GM23338 (cell line): Measurements from ENCODE around the gene PLA2G7. TPM values are rescaled to one million over a fixed set of nuclear protein-coding genes. Genes with fewer than 3 reads are reported as not detected.

ENCODE experiments used
- ATAC-seq: fragments of 200-7000 bp; cut with Tn5 transposase; 3 replicates; pipeline ENCODE4 v1.9.1; 2020
- DNase-seq: peaks from one replicate; pipeline ENCODE4 v3.0.0-alpha.2; 2015; ENCODE audit warnings: low spot score
- H2AFZ ChIP-seq: fragments of 200-600 bp; sonication (generic); 2 replicates; pipeline ENCODE4 v1.8.0; 2016; ENCODE audit warnings: antibody characterized with exemption, mild to moderate bottlenecking, moderate library complexity
- H3F3A ChIP-seq: fragments of 200-600 bp; sonication (generic); replicated peaks from 2 replicates; pipeline ENCODE4 v1.8.0; 2017; ENCODE audit warnings: antibody characterized with exemption, mixed run types, low read depth
- H3K27ac ChIP-seq: fragments of 200-600 bp; sonication (generic); 2 replicates; pipeline ENCODE4 v1.6.1; 2016; ENCODE audit warnings: low read depth
- H3K27me3 ChIP-seq: fragments of 200-600 bp; sonication (generic); 2 replicates; pipeline ENCODE4 v1.8.0; 2016; ENCODE audit warnings: mild to moderate bottlenecking, mixed run types, moderate library complexity; ENCODE audit not compliant: insufficient read depth
- H3K36me3 ChIP-seq: fragments of 200-600 bp; sonication (generic); 2 replicates; pipeline ENCODE4 v1.8.0; 2016; ENCODE audit warnings: mild to moderate bottlenecking; ENCODE audit not compliant: insufficient read depth
- H3K4me1 ChIP-seq: fragments of 200-600 bp; sonication (generic); 2 replicates; pipeline ENCODE4 v1.8.0; 2016; ENCODE audit warnings: mild to moderate bottlenecking, moderate library complexity; ENCODE audit not compliant: insufficient read depth
- H3K4me2 ChIP-seq: fragments of 200-600 bp; sonication (generic); 2 replicates; pipeline ENCODE4 v1.7.1; 2017; ENCODE audit warnings: mixed run types
- H3K4me3 ChIP-seq: fragments of 200-600 bp; sonication (generic); 2 replicates; pipeline ENCODE4 v1.6.1; 2016; ENCODE audit warnings: mixed run types
- H3K79me2 ChIP-seq: fragments of 200-600 bp; sonication (generic); replicated peaks from 2 replicates; pipeline ENCODE4 v1.8.0; 2017; ENCODE audit warnings: mild to moderate bottlenecking; ENCODE audit not compliant: insufficient read depth
- H3K9me2 ChIP-seq: fragments of 200-600 bp; sonication (generic); 2 replicates; pipeline ENCODE4 v1.8.0; 2017; ENCODE audit not compliant: insufficient read depth
- H4K20me1 ChIP-seq: fragments of 200-600 bp; sonication (generic); replicated peaks from 2 replicates; pipeline ENCODE4 v1.8.0; 2017; ENCODE audit warnings: mild to moderate bottlenecking; ENCODE audit not compliant: insufficient read depth
- H3K27ac Mint-ChIP-seq: 2 replicates; pipeline ENCODE4 v1.8.0; 2020; ENCODE audit warnings: inconsistent platforms, mild to moderate bottlenecking, moderate library complexity, mixed read lengths
- H3K27me3 Mint-ChIP-seq: 3 replicates; pipeline ENCODE4 v1.8.0; 2022; ENCODE audit warnings: low read depth, mild to moderate bottlenecking, moderate library complexity, mixed read lengths, inconsistent platforms; ENCODE audit not compliant: insufficient read depth, poor library complexity
- H3K36me3 Mint-ChIP-seq: 3 replicates; pipeline ENCODE4 v1.8.0; 2021; ENCODE audit warnings: low read depth, mild to moderate bottlenecking, inconsistent platforms, moderate library complexity, mixed read lengths
- H3K4me1 Mint-ChIP-seq: 3 replicates; pipeline ENCODE4 v1.8.0; 2020; ENCODE audit warnings: mild to moderate bottlenecking, inconsistent platforms, mixed read lengths
- H3K4me3 Mint-ChIP-seq: 3 replicates; pipeline ENCODE4 v1.8.0; 2021; ENCODE audit warnings: moderate library complexity, mild to moderate bottlenecking, inconsistent platforms, mixed read lengths
- H3K9me3 Mint-ChIP-seq: 3 replicates; pipeline ENCODE4 v1.8.0; 2020; ENCODE audit warnings: moderate library complexity, mild to moderate bottlenecking, inconsistent platforms, mixed read lengths
- CREB1 ChIP-seq: fragments of 250-450 bp; sonication (Bioruptor Pico); IDR thresholded peaks from 2 replicates; pipeline ENCODE4 v1.5.0; 2020; ENCODE audit warnings: low read depth, mild to moderate bottlenecking, moderate library complexity
- CTCF ChIP-seq, 2 experiments: fragments of 200-600 bp in 1 of 2; sonication (generic) in 1 of 2; conservative IDR thresholded peaks; 2 replicates each; pipeline versions ENCODE4 v1.5.1 to v1.6.1; 2016 to 2017; ENCODE audit warnings: antibody characterized with exemption in 2 of 2, low read depth in 2 of 2, mild to moderate bottlenecking in 2 of 2, moderate library complexity in 1 of 2
- ETS1 ChIP-seq: IDR thresholded peaks from 2 replicates; pipeline ENCODE4 v1.6.1; 2016; ENCODE audit warnings: antibody characterized with exemption
- EZH2 ChIP-seq: fragments of 200-600 bp; sonication (generic); IDR thresholded peaks from one replicate; pipeline ENCODE4 v1.8.0; 2017; ENCODE audit warnings: antibody characterized with exemption, mild to moderate bottlenecking, low read depth; ENCODE audit not compliant: unreplicated experiment
- EZH2phosphoT487 ChIP-seq: fragments of 200-600 bp; sonication (generic); IDR thresholded peaks from one replicate; pipeline ENCODE4 v1.8.1; 2018; ENCODE audit warnings: antibody characterized with exemption; ENCODE audit not compliant: unreplicated experiment
- JUNB ChIP-seq: IDR thresholded peaks from one replicate; pipeline ENCODE4 v1.6.1; 2016; ENCODE audit warnings: antibody characterized with exemption; ENCODE audit not compliant: unreplicated experiment
- NANOG ChIP-seq: IDR thresholded peaks from 2 replicates; pipeline ENCODE4 v1.6.1; 2016; ENCODE audit warnings: antibody characterized with exemption, borderline replicate concordance
- POLR2AphosphoS5 ChIP-seq: IDR thresholded peaks from 2 replicates; pipeline ENCODE4 v1.6.1; 2016; ENCODE audit warnings: antibody characterized with exemption, low read depth
- REST ChIP-seq: IDR thresholded peaks from one replicate; pipeline ENCODE4 v1.6.1; 2018; ENCODE audit warnings: antibody characterized with exemption; ENCODE audit not compliant: unreplicated experiment
- STAT1 ChIP-seq: IDR thresholded peaks from one replicate; pipeline ENCODE4 v1.6.1; 2016; ENCODE audit warnings: antibody characterized with exemption; ENCODE audit not compliant: unreplicated experiment
- ZNF114 ChIP-seq: fragments of 250-450 bp; sonication (Bioruptor Pico); IDR thresholded peaks from 2 replicates; pipeline ENCODE4 v1.5.0; 2020; ENCODE audit warnings: mild to moderate bottlenecking, moderate library complexity
- ZNF331 ChIP-seq: fragments of 250-450 bp; sonication (Bioruptor Pico); IDR thresholded peaks from 2 replicates; pipeline ENCODE4 v1.5.0; 2020; ENCODE audit warnings: low read depth, mild to moderate bottlenecking, moderate library complexity
- polyA plus RNA-seq: library from polyadenylated mRNA; unstranded; fragments of >200 nt; fragmentation: Nextera tagmentation; extraction: Ambion mirVana; gene quantifications from 2 replicates; pipeline ENCODE4 v1.2.1, GENCODE V29; 2016
- total RNA-seq: library from RNA; depleted of rRNA; stranded (reverse); fragments of >200 nt; shearing (Covaris generic); gene quantifications from 2 replicates; pipeline ENCODE4 v1.2.3, GENCODE V29; 2014

Gene PLA2G7
- total and polyA plus RNA-seq, 2 experiments from 2014 or later, result 2.4 to 2.8 TPM

- H3K36me3 Mint-ChIP-seq, result no peaks in the 10 kb centered on the region
- H2AFZ ChIP-seq, result no peak overlapping the region
- TF ChIP-seq JUNB (no peak), STAT1 (no peak), EZH2phosphoT487 (no peak), CREB1 (CRISPR knock-in tag) (no peak), EZH2 (no peak), CTCF (conservative IDR thresholded peaks at IDR 0.05; ENCODE audit: low read depth in 2 of 2) (peak; percentile 54 to 67)
- no peak overlapping the region for H3K27ac Mint-ChIP-seq
- no peak overlapping the region for H3K27ac ChIP-seq
- no peak overlapping the region for H3K4me3 ChIP-seq
- H3K36me3 ChIP-seq, result no peaks in the 10 kb centered on the region
- peak; percentile 65 for DNase-seq
- no peaks in the 10 kb centered on the region for H3K79me2 ChIP-seq
- no peaks in the 10 kb centered on the region for H3F3A ChIP-seq
- ATAC-seq, result peak; percentile 91
- H3K27me3 Mint-ChIP-seq, result peaks cover 1% of the 10 kb centered on the region
- peaks cover 8% of the 10 kb centered on the region; the same call in 2 of the 3 replicates for H3K4me1 Mint-ChIP-seq
- H3K27me3 ChIP-seq, result no peaks in the 10 kb centered on the region
- no peak overlapping the region for H3K4me2 ChIP-seq
- no peak overlapping the region for H3K4me3 Mint-ChIP-seq
- no peaks in the 10 kb centered on the region for H3K9me3 Mint-ChIP-seq
- H3K4me1 ChIP-seq, result no peaks in the 10 kb centered on the region; the same call in 1 of the 2 replicates
- H4K20me1 ChIP-seq, result no peaks in the 10 kb centered on the region
- no peaks in the 10 kb centered on the region for H3K9me2 ChIP-seq
Observed at GRCh38 chr6:46677314-46677654, 57.9 kb downstream of the PLA2G7 start.

- peaks cover 8% of the 10 kb centered on the region; the same call in 2 of the 3 replicates for H3K4me1 Mint-ChIP-seq
- TF ChIP-seq ZNF114, result no peak
- no peak for TF ChIP-seq POLR2AphosphoS5
- no peak for TF ChIP-seq ETS1
- no peak for TF ChIP-seq CTCF (conservative IDR thresholded peaks at IDR 0.05; ENCODE audit: low read depth in 2 of 2)
- no peak for TF ChIP-seq NANOG
- TF ChIP-seq CREB1 (CRISPR knock-in tag), result no peak
- TF ChIP-seq STAT1, result no peak
- TF ChIP-seq EZH2, result no peak
- no peak for TF ChIP-seq REST
- no peak for TF ChIP-seq ZNF331 (CRISPR knock-in tag)
Observed at GRCh38 chr6:46676604-46677313, 58.4 kb downstream of the PLA2G7 start.

More at GRCh38 chr6:46676604-46677313, 58.4 kb downstream of the PLA2G7 start:
- no peaks in the 10 kb centered on the region for H3F3A ChIP-seq
- H3K27ac ChIP-seq, result no peak overlapping the region
- peak; percentile 26; the same call in 2 of the 3 replicates for ATAC-seq
- Mint-ChIP-seq H3K27me3 (peaks cover 1% of the 10 kb centered on the region), H3K27ac (no peak overlapping the region), H3K4me3 (no peak overlapping the region), H3K9me3 (no peaks in the 10 kb centered on the region), H3K36me3 (no peaks in the 10 kb centered on the region)
- H3K9me2 ChIP-seq, result no peaks in the 10 kb centered on the region
- H3K4me1 ChIP-seq, result no peaks in the 10 kb centered on the region; the same call in 1 of the 2 replicates
- no peaks in the 10 kb centered on the region for H3K27me3 ChIP-seq
- no peak for DNase-seq
- no peaks in the 10 kb centered on the region for H4K20me1 ChIP-seq
- no peak overlapping the region for H3K4me2 ChIP-seq
- H2AFZ ChIP-seq, result no peak overlapping the region
- H3K36me3 ChIP-seq, result no peaks in the 10 kb centered on the region
- no peaks in the 10 kb centered on the region for H3K79me2 ChIP-seq
- H3K4me3 ChIP-seq, result no peak overlapping the region
